ENCODE measurements around the gene CDKL4.

Gene CDKL4

DNA sequence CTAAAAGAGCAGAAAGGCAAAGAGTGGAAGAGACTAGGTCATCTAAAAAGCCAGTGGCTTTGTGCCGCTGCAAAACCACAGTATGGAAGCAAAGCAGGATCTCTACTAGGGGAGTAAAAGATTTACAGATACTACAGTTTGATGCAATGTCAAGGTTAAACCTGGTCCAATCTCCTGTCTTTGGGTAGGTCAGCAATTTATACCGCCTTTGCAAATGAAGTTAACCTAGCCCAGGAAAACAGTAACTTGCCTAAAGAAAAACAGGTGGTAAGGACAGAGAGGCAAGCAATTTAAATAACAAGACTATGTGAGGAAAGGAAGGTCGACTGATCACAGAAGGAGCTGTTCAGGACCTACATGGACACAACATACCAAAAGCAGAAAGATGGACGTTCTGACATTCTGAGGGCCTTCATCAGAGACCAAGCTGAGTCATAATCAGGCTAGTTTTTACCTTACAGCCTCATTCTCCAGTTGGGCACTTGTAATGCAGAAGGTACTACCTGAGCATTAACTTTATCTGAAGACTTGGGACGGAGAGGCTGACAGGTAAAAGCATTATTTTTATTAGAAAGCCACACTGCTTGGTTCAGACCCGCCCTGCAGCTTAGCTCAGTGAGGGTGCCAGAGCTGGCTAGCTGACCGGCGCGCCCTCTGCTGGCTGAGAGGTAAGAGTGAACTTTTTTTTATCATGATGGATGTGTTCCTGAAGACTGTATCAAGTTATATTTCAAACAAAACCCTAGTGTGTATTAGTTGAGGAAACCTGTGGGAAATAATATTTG lies 15.9 kb downstream of the CDKL4 start:
- TF ChIP-seq TAF1 (IDR thresholded peaks at IDR 0.05; ENCODE audit: low read depth) (no peak), RAD21 (IDR thresholded peaks at IDR 0.05; ENCODE audit: low read depth) (peak; percentile 83), CEBPB (IDR thresholded peaks at IDR 0.05) (no peak)

DNA sequence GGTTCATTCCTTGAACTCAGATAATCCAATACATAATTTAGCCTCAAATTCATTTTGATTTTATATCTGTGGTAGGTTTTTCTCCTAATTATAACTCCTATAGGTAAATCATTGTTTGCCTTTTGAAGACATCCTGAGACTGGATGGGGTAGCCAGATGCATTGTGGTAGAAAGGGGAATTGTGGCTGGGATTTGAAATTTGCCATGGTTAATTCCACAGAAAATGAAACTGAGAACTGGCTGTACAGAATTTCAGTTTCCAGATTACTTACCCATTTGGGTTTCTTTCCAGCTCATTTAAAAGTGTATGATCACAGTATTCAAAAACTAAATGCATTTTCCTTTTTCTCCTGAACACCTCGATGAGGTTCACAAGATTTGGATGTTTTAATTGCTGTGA lies 18.2 kb downstream of the CDKL4 start:
- TF ChIP-seq CREB1 (IDR thresholded peaks at IDR 0.05; ENCODE audit: low read depth) (no peak), TCF12 (IDR thresholded peaks at IDR 0.05; ENCODE audit: low read depth) (no peak), TAF1 (IDR thresholded peaks at IDR 0.05; ENCODE audit: low read depth) (no peak), FOXM1 (IDR thresholded peaks at IDR 0.05; ENCODE audit: borderline replicate concordance, low read depth) (no peak), RAD21 (IDR thresholded peaks at IDR 0.05; ENCODE audit: low read depth) (no peak), YY1 (IDR thresholded peaks at IDR 0.05; ENCODE audit: low read depth) (no peak), EGR1 (IDR thresholded peaks at IDR 0.05) (no peak), TEAD4 (IDR thresholded peaks at IDR 0.05) (no peak), ZBTB7A (IDR thresholded peaks at IDR 0.05; ENCODE audit: low read depth) (no peak), NFIC (IDR thresholded peaks at IDR 0.05) (no peak)
- TF ChIP-seq, protein P1, sequence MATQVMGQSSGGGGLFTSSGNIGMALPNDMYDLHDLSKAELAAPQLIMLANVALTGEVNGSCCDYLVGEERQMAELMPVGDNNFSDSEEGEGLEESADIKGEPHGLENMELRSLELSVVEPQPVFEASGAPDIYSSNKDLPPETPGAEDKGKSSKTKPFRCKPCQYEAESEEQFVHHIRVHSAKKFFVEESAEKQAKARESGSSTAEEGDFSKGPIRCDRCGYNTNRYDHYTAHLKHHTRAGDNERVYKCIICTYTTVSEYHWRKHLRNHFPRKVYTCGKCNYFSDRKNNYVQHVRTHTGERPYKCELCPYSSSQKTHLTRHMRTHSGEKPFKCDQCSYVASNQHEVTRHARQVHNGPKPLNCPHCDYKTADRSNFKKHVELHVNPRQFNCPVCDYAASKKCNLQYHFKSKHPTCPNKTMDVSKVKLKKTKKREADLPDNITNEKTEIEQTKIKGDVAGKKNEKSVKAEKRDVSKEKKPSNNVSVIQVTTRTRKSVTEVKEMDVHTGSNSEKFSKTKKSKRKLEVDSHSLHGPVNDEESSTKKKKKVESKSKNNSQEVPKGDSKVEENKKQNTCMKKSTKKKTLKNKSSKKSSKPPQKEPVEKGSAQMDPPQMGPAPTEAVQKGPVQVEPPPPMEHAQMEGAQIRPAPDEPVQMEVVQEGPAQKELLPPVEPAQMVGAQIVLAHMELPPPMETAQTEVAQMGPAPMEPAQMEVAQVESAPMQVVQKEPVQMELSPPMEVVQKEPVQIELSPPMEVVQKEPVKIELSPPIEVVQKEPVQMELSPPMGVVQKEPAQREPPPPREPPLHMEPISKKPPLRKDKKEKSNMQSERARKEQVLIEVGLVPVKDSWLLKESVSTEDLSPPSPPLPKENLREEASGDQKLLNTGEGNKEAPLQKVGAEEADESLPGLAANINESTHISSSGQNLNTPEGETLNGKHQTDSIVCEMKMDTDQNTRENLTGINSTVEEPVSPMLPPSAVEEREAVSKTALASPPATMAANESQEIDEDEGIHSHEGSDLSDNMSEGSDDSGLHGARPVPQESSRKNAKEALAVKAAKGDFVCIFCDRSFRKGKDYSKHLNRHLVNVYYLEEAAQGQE (IDR thresholded peaks at IDR 0.05; ENCODE audit: low read depth) = no peak
- TF ChIP-seq, protein P2, sequence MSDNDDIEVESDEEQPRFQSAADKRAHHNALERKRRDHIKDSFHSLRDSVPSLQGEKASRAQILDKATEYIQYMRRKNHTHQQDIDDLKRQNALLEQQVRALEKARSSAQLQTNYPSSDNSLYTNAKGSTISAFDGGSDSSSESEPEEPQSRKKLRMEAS (IDR thresholded peaks at IDR 0.05) = no peak
- TF ChIP-seq, protein P3, sequence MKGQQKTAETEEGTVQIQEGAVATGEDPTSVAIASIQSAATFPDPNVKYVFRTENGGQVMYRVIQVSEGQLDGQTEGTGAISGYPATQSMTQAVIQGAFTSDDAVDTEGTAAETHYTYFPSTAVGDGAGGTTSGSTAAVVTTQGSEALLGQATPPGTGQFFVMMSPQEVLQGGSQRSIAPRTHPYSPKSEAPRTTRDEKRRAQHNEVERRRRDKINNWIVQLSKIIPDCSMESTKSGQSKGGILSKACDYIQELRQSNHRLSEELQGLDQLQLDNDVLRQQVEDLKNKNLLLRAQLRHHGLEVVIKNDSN (IDR thresholded peaks at IDR 0.05) = no peak

DNA sequence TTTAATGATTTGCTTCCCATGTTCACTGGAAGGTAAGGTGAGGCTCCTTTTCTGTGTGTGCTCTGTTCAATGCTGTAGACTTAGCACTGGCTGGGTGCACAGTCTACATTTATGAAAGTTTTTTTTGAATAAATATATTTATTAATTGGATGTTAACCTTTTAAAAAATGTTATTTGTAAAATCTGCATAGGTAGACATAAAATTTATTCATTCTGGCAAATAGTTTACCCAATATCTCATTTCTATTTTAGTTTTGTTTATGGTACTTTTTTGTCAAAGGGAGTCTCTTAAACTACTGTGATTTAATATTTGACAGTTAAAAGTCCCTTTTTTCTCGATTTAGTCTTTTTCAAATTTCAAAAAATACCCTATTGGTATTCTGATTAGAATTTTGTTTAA lies 19.9 kb downstream of the CDKL4 start:
- no peak for TF ChIP-seq TAF1 (IDR thresholded peaks at IDR 0.05; ENCODE audit: low read depth)
- TF ChIP-seq CREB1 (IDR thresholded peaks at IDR 0.05; ENCODE audit: low read depth) = no peak
- no peak for TF ChIP-seq EP300 (IDR thresholded peaks at IDR 0.05; ENCODE audit: borderline replicate concordance)
- TF ChIP-seq FOXM1 (IDR thresholded peaks at IDR 0.05; ENCODE audit: borderline replicate concordance, low read depth) = no peak
- no peak for TF ChIP-seq RAD21 (IDR thresholded peaks at IDR 0.05; ENCODE audit: low read depth)
- TF ChIP-seq, protein P1 (IDR thresholded peaks at IDR 0.05; ENCODE audit: low read depth) = no peak
- TF ChIP-seq EGR1 (IDR thresholded peaks at IDR 0.05) = no peak
- no peak for TF ChIP-seq TCF12 (IDR thresholded peaks at IDR 0.05; ENCODE audit: low read depth)
- TF ChIP-seq, protein P3 (IDR thresholded peaks at IDR 0.05) = no peak
- no peak for TF ChIP-seq ZBTB7A (IDR thresholded peaks at IDR 0.05; ENCODE audit: low read depth)
- TF ChIP-seq, protein P2 (IDR thresholded peaks at IDR 0.05) = no peak
- no peak for TF ChIP-seq CEBPB (IDR thresholded peaks at IDR 0.05)
- TF ChIP-seq TEAD4 (IDR thresholded peaks at IDR 0.05) = no peak
- no peak for TF ChIP-seq YY1 (IDR thresholded peaks at IDR 0.05; ENCODE audit: low read depth)
- TF ChIP-seq NFIC (IDR thresholded peaks at IDR 0.05) = no peak

DNA sequence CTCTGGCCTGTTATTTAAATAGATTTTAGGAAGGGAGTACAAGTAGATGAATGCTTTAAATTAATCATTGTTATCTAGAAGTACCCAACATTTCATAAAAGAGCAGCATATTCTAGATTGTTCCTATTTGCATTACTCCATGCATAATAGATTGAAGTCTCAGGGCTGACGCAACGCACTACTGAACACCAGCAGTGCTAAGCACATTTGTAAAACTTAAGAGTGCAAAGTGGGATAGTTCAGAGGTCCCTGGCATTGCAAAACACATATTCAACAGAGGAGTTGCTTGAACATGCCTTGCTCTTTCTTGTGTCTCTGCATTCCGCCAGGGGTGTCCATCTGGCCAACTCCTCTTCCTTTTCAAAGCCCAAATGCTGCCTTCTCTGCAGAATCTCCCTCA lies 22.3 kb downstream of the CDKL4 start:
- no peak for TF ChIP-seq NFIC (IDR thresholded peaks at IDR 0.05)
- no peak for TF ChIP-seq FOXM1 (IDR thresholded peaks at IDR 0.05; ENCODE audit: borderline replicate concordance, low read depth)
- TF ChIP-seq, protein P1 (IDR thresholded peaks at IDR 0.05; ENCODE audit: low read depth) = no peak
- TF ChIP-seq EP300 (IDR thresholded peaks at IDR 0.05; ENCODE audit: borderline replicate concordance) = no peak
- no peak for TF ChIP-seq EGR1 (IDR thresholded peaks at IDR 0.05)
- no peak for TF ChIP-seq CREB1 (IDR thresholded peaks at IDR 0.05; ENCODE audit: low read depth)
- no peak for TF ChIP-seq TCF12 (IDR thresholded peaks at IDR 0.05; ENCODE audit: low read depth)
- no peak for TF ChIP-seq TEAD4 (IDR thresholded peaks at IDR 0.05)
- no peak for TF ChIP-seq CEBPB (IDR thresholded peaks at IDR 0.05)
- no peak for TF ChIP-seq ZBTB7A (IDR thresholded peaks at IDR 0.05; ENCODE audit: low read depth)
